Activated CD4-positive, alpha-beta T cell treated with anti-CD3 and anti-CD28 coated beads, Interleukin-2, amount 10 ng/mL, durations not matched to agents 7 days and 5 days (primary cell): ENCODE data around the gene ADD1. TPM values are rescaled to one million over a fixed set of nuclear protein-coding genes. Genes with fewer than 3 reads are reported as not detected.

Source experiments
- CTCF ChIA-PET: fragments of 350-600 bp; sonication (Branson Sonifier 250); formaldehyde crosslinking; loops from one replicate; lab custom pipeline; 2021; ENCODE audit warnings: antibody characterized with exemption; lab: Charles Lee
- POLR2A ChIA-PET: fragments of 350-600 bp; sonication (Branson Sonifier 250); formaldehyde crosslinking; loops from one replicate; lab custom pipeline; 2021; ENCODE audit warnings: antibody characterized with exemption; lab: Charles Lee
- DNase-seq: peaks from one replicate; pipeline ENCODE4 v3.0.0-alpha.2; 2020
- H3K27ac Mint-ChIP-seq: one replicate; pipeline ENCODE4 v1.8.0; 2021; ENCODE audit warnings: mild to moderate bottlenecking, moderate library complexity, mixed read lengths
- H3K27me3 Mint-ChIP-seq: one replicate; pipeline ENCODE4 v1.8.0; 2021; ENCODE audit warnings: mixed read lengths
- H3K36me3 Mint-ChIP-seq: one replicate; pipeline ENCODE4 v1.8.0; 2021; ENCODE audit warnings: low read depth, mixed read lengths
- H3K4me1 Mint-ChIP-seq: one replicate; pipeline ENCODE4 v1.8.0; 2021; ENCODE audit warnings: mixed read lengths
- H3K4me3 Mint-ChIP-seq: one replicate; pipeline ENCODE4 v1.8.0; 2021; ENCODE audit warnings: mild to moderate bottlenecking, moderate library complexity, mixed read lengths
- H3K9me3 Mint-ChIP-seq: one replicate; pipeline ENCODE4 v1.8.0; 2021; ENCODE audit warnings: mixed read lengths
- total RNA-seq, 2 experiments: library from RNA; stranded (reverse); gene quantifications; one replicate each; pipeline ENCODE4 v1.2.3, GENCODE V29; 2021

The ADD1 gene
- total RNA-seq, result 100 to 1,000 TPM; 264 to 266 TPM

- Mint-ChIP-seq H3K4me1 (peaks cover 59% of the 10 kb centered on the region), H3K27ac (peak within 1 kb of the TSS; percentile 92), H3K4me3 (peak within 1 kb of the TSS; percentile 89), H3K9me3 (peaks cover 5% of the 10 kb centered on the region), H3K36me3 (peaks cover 31% of the 10 kb centered on the region), H3K27me3 (no peaks in the 10 kb centered on the region)
- ChIA-PET POLR2A (no interaction called here), CTCF (interaction anchor here (0.9 kb wide), 1 partner anchor 29 kb away, joined by 3 read pairs; no protein-coding TSS in a partner anchor)
- peak; percentile 87 for DNase-seq
Measured at GRCh38 chr4:2843263-2843940, at the start of gene ADD1. Gene ADD1, plus strand, starts transcription at chr4:2843844. Its CDS starts 32,072 bp downstream, at chr4:2875916.

- ChIA-PET CTCF (interaction anchor here (0.5 kb wide), 1 partner anchor 275 kb away, joined by 3 read pairs; no protein-coding TSS in a partner anchor), POLR2A (no interaction called here)
- Mint-ChIP-seq H3K27ac (peak overlapping the region; percentile 54), H3K36me3 (no peaks in the 10 kb centered on the region), H3K9me3 (no peaks in the 10 kb centered on the region), H3K27me3 (no peaks in the 10 kb centered on the region), H3K4me3 (peak overlapping the region; percentile 80), H3K4me1 (peaks cover 50% of the 10 kb centered on the region)
- no peak for DNase-seq
Measured at GRCh38 chr4:2794486-2795299, 49.0 kb upstream of the ADD1 start.

- Mint-ChIP-seq H3K4me1 (peaks cover 56% of the 10 kb centered on the region), H3K27ac (peak overlapping the region; percentile 13), H3K9me3 (no peaks in the 10 kb centered on the region), H3K27me3 (no peaks in the 10 kb centered on the region), H3K4me3 (no peak overlapping the region), H3K36me3 (no peaks in the 10 kb centered on the region)
- DNase-seq, result no peak
- ChIA-PET CTCF (interaction anchor here (0.5 kb wide), 1 partner anchor 276 kb away, joined by 3 read pairs; no protein-coding TSS in a partner anchor), POLR2A (no interaction called here)
Measured at GRCh38 chr4:2795300-2795892, 48.2 kb upstream of the ADD1 start.

GRCh38 chr4:2795893-2796848 lies 47.5 kb upstream of the ADD1 start:
- Mint-ChIP-seq H3K4me1 (peaks cover 60% of the 10 kb centered on the region), H3K9me3 (no peaks in the 10 kb centered on the region), H3K27me3 (no peaks in the 10 kb centered on the region), H3K36me3 (no peaks in the 10 kb centered on the region), H3K4me3 (no peak overlapping the region), H3K27ac (peak overlapping the region; percentile 71)
- ChIA-PET POLR2A (no interaction called here), CTCF (interaction anchor here (0.6 to 3.1 kb wide), 6 partner anchors 11 to 46 kb away, joined by 3 to 15 read pairs (median 4); no protein-coding TSS in a partner anchor)
- no peak for DNase-seq

GRCh38 chr4:2796849-2797544 lies 46.6 kb upstream of the ADD1 start:
- Mint-ChIP-seq H3K4me1 (peaks cover 65% of the 10 kb centered on the region), H3K4me3 (no peak overlapping the region)

GRCh38 chr4:2797545-2798305 lies 45.9 kb upstream of the ADD1 start:
- Mint-ChIP-seq H3K27me3 (no peaks in the 10 kb centered on the region), H3K9me3 (no peaks in the 10 kb centered on the region), H3K4me3 (peak overlapping the region; percentile 77), H3K36me3 (no peaks in the 10 kb centered on the region), H3K27ac (peak overlapping the region; percentile 91), H3K4me1 (peaks cover 65% of the 10 kb centered on the region)
- peak; percentile 63 for DNase-seq
- ChIA-PET POLR2A (no interaction called here), CTCF (interaction anchor here (0.5 to 3.1 kb wide), 12 partner anchors 9 to 265 kb away, joined by 3 to 15 read pairs (median 4); no protein-coding TSS in a partner anchor)

More at GRCh38 chr4:2796849-2797544, 46.6 kb upstream of the ADD1 start:
- no peak overlapping the region for H3K27ac Mint-ChIP-seq
- no peaks in the 10 kb centered on the region for H3K9me3 Mint-ChIP-seq
- CTCF ChIA-PET, result interaction anchor here (0.6 to 3.1 kb wide), 9 partner anchors 10 to 45 kb away, joined by 3 to 15 read pairs (median 4); no protein-coding TSS in a partner anchor
- DNase-seq, result no peak
- H3K27me3 Mint-ChIP-seq, result no peaks in the 10 kb centered on the region
- POLR2A ChIA-PET, result no interaction called here
- H3K36me3 Mint-ChIP-seq, result no peaks in the 10 kb centered on the region

GRCh38 chr4:2798399-2799223 lies 45.0 kb upstream of the ADD1 start:
- Mint-ChIP-seq H3K4me3 (peak overlapping the region; percentile 77), H3K9me3 (no peaks in the 10 kb centered on the region), H3K27ac (peak overlapping the region; percentile 91), H3K27me3 (no peaks in the 10 kb centered on the region), H3K36me3 (no peaks in the 10 kb centered on the region), H3K4me1 (peaks cover 65% of the 10 kb centered on the region)
- ChIA-PET CTCF (interaction anchor here (0.6 to 3.1 kb wide), 10 partner anchors 8 to 266 kb away, joined by 3 to 15 read pairs (median 4); no protein-coding TSS in a partner anchor), POLR2A (no interaction called here)
- DNase-seq, result peak; percentile 59

- ChIA-PET POLR2A (no interaction called here), CTCF (interaction anchor here (0.9 to 3.1 kb wide), 7 partner anchors 8 to 36 kb away, joined by 3 to 15 read pairs (median 5); no protein-coding TSS in a partner anchor)
- H3K27ac Mint-ChIP-seq, result peak overlapping the region; percentile 91
- H3K4me1 Mint-ChIP-seq, result peaks cover 59% of the 10 kb centered on the region
- H3K36me3 Mint-ChIP-seq, result no peaks in the 10 kb centered on the region
- no peak for DNase-seq
- H3K27me3 Mint-ChIP-seq, result no peaks in the 10 kb centered on the region
- H3K9me3 Mint-ChIP-seq, result no peaks in the 10 kb centered on the region
- peak overlapping the region; percentile 77 for H3K4me3 Mint-ChIP-seq
Measured at GRCh38 chr4:2799224-2799911, 44.3 kb upstream of the ADD1 start.

GRCh38 chr4:2799971-2800690 lies 43.5 kb upstream of the ADD1 start:
- no peaks in the 10 kb centered on the region for H3K27me3 Mint-ChIP-seq
- H3K4me3 Mint-ChIP-seq, result peak overlapping the region; percentile 77
- POLR2A ChIA-PET, result no interaction called here
- CTCF ChIA-PET, result interaction anchor here (0.9 to 2.5 kb wide), 2 partner anchors 9 kb away, joined by 3 to 7 read pairs; no protein-coding TSS in a partner anchor
- no peak for DNase-seq
- peaks cover 51% of the 10 kb centered on the region for H3K4me1 Mint-ChIP-seq
- no peaks in the 10 kb centered on the region for H3K9me3 Mint-ChIP-seq
- H3K27ac Mint-ChIP-seq, result peak overlapping the region; percentile 91
- H3K36me3 Mint-ChIP-seq, result no peaks in the 10 kb centered on the region
